Esophagus muscularis mucosa (tissue), 3 donors: ENCODE results near the gene EVC.

Experiments
- POLR2AphosphoS5 ChIP-seq, 2 donors: sonication (generic); formaldehyde crosslinking; IDR thresholded peaks; one replicate each; pipeline ENCODE4 v1.6.1; 2017; ENCODE audit warnings: antibody characterized with exemption in 2 of 2
- TF ChIP-seq, protein P1 (sequence below), 3 experiments: fragments of 200-600 bp in 2 of 3; fragments of 450-650 bp in 1 of 3; sonication (generic) in 2 of 3; IDR thresholded peaks; one replicate each; pipeline ENCODE4 v1.5.1; 2017 to 2019; ENCODE audit warnings: antibody characterized with exemption in 3 of 3, mild to moderate bottlenecking in 2 of 3, moderate library complexity in 1 of 3

DNA sequence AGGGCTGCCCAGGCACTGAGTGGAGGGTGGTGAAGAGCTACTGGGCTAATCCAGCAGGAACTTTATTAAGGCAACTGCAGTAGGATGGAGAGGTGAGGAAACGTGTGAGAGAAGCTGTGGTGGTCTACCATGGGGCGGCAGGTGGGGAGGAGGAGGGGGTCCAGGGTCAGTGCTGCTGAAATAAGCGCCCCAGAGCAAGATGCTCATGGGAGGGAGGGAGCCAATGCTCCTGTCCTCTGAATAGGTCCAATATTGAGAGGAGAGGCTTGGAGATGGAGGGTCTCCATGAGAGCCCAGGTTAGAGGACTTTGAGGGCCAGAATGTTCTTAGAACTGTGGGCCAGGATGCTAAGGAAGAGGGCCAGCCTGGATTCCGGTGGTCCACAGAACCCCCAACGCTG, 35.2 kb downstream of the EVC start:
- TF ChIP-seq, protein P1, sequence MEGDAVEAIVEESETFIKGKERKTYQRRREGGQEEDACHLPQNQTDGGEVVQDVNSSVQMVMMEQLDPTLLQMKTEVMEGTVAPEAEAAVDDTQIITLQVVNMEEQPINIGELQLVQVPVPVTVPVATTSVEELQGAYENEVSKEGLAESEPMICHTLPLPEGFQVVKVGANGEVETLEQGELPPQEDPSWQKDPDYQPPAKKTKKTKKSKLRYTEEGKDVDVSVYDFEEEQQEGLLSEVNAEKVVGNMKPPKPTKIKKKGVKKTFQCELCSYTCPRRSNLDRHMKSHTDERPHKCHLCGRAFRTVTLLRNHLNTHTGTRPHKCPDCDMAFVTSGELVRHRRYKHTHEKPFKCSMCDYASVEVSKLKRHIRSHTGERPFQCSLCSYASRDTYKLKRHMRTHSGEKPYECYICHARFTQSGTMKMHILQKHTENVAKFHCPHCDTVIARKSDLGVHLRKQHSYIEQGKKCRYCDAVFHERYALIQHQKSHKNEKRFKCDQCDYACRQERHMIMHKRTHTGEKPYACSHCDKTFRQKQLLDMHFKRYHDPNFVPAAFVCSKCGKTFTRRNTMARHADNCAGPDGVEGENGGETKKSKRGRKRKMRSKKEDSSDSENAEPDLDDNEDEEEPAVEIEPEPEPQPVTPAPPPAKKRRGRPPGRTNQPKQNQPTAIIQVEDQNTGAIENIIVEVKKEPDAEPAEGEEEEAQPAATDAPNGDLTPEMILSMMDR (IDR thresholded peaks at IDR 0.05), result no peak
- TF ChIP-seq POLR2AphosphoS5 (IDR thresholded peaks at IDR 0.05), result no peak
